ENCODE data around the gene TEC. TPM values are rescaled to one million over a fixed set of nuclear protein-coding genes. Genes with fewer than 3 reads are reported as not detected.

TEC gene
- total and polyA plus RNA-seq, 2 donors from 2014 or later = 1.1 to 5.9 TPM

- no peak for TF ChIP-seq CTCF (IDR thresholded peaks at IDR 0.05; ENCODE audit: borderline replicate concordance, extremely low read depth, insufficient read depth)
- Histone ChIP-seq H3K36me3 (ENCODE audit: control insufficient read depth in 2 of 3, insufficient read depth in 3 of 3, low read length in 3 of 3) (no peaks in the 10 kb centered on the region), H3K27ac (ENCODE audit: low read depth in 2 of 2, low read length in 2 of 2) (no peak overlapping the region), H3K27me3 (ENCODE audit: control insufficient read depth, insufficient read depth, low read length) (no peaks in the 10 kb centered on the region), H3K4me3 (ENCODE audit: low read length in 3 of 3) (no peak overlapping the region), H3K9me3 (ENCODE audit: control insufficient read depth in 2 of 3, insufficient read depth in 1 of 3, low read length in 3 of 3) (no peaks in the 10 kb centered on the region), H3K4me1 (ENCODE audit: control insufficient read depth in 2 of 3, insufficient read depth in 2 of 3, low read depth in 1 of 3, low read length in 3 of 3) (peaks cover 0 to 4% (median 0%) of the 10 kb centered on the region in 3 donors), H3K9ac (ENCODE audit: low read length in 3 of 3) (no peak overlapping the region)
- DNase-seq = no peak
- no peak for FAIRE-seq
- intact Hi-C loops (cut with DNase I) = no loop called here
Observed at GRCh38 chr4:48191758-48192157, 77.9 kb downstream of the TEC start.

DNA sequence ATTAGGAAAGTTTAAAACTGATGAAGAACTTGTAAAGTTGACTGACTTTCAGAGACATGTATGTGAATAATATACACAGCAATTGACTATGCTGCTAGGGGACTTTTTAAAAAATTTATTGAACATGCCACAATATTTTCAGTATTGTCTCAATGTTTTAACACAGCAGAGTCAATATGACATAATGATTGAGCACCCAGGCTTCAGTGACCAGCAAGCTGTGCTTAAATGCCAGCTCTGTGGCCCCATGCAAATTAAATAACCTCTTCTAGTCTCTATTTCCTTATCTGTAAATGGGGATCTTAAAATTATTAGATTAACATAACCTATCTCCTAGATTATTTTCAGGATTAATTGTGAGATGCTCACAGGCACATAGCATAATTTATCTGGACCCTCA, 78.8 kb downstream of the TEC start:
- DNase-seq (no peak), FAIRE-seq (no peak)
- Histone ChIP-seq H3K27me3 (ENCODE audit: control insufficient read depth, insufficient read depth, low read length) (no peaks in the 10 kb centered on the region), H3K27ac (ENCODE audit: low read depth in 2 of 2, low read length in 2 of 2) (no peak overlapping the region), H3K36me3 (ENCODE audit: control insufficient read depth in 2 of 3, insufficient read depth in 3 of 3, low read length in 3 of 3) (no peaks in the 10 kb centered on the region), H3K4me1 (ENCODE audit: control insufficient read depth in 2 of 3, insufficient read depth in 2 of 3, low read depth in 1 of 3, low read length in 3 of 3) (peaks cover 0 to 2% (median 0%) of the 10 kb centered on the region in 3 donors), H3K9me3 (ENCODE audit: control insufficient read depth in 2 of 3, insufficient read depth in 1 of 3, low read length in 3 of 3) (no peaks in the 10 kb centered on the region), H3K9ac (ENCODE audit: low read length in 3 of 3) (no peak overlapping the region), H3K4me3 (ENCODE audit: low read length in 3 of 3) (no peak overlapping the region)
- intact Hi-C loops (cut with DNase I) = no loop called here
- no peak for TF ChIP-seq CTCF (IDR thresholded peaks at IDR 0.05; ENCODE audit: borderline replicate concordance, extremely low read depth, insufficient read depth)

- H3K27ac ChIP-seq (ENCODE audit: low read depth in 2 of 2, low read length in 2 of 2) = no peak overlapping the region
- TF ChIP-seq CTCF (IDR thresholded peaks at IDR 0.05; ENCODE audit: borderline replicate concordance, extremely low read depth, insufficient read depth) = no peak
- intact Hi-C loops (cut with DNase I) = no loop called here
Observed at GRCh38 chr4:48189731-48190130, 79.9 kb downstream of the TEC start.

GRCh38 chr4:48188390-48188789, 81.2 kb downstream of the TEC start:
- H3K4me3 ChIP-seq (ENCODE audit: low read length in 3 of 3) = no peak overlapping the region
- no peak for TF ChIP-seq CTCF (IDR thresholded peaks at IDR 0.05; ENCODE audit: borderline replicate concordance, extremely low read depth, insufficient read depth)
- H3K27me3 ChIP-seq (ENCODE audit: control insufficient read depth, insufficient read depth, low read length) = no peaks in the 10 kb centered on the region
- H3K4me1 ChIP-seq (ENCODE audit: control insufficient read depth in 2 of 3, insufficient read depth in 2 of 3, low read depth in 1 of 3, low read length in 3 of 3) = no peaks in the 10 kb centered on the region
- intact Hi-C loops (cut with DNase I) = no loop called here
- H3K9me3 ChIP-seq (ENCODE audit: control insufficient read depth in 2 of 3, insufficient read depth in 1 of 3, low read length in 3 of 3) = no peaks in the 10 kb centered on the region
- no peaks in the 10 kb centered on the region for H3K36me3 ChIP-seq (ENCODE audit: control insufficient read depth in 2 of 3, insufficient read depth in 3 of 3, low read length in 3 of 3)
- no peak overlapping the region for H3K27ac ChIP-seq (ENCODE audit: low read depth in 2 of 2, low read length in 2 of 2)
- FAIRE-seq = no peak
- no peak overlapping the region for H3K9ac ChIP-seq (ENCODE audit: low read length in 3 of 3)
- no peak for DNase-seq

More at GRCh38 chr4:48189731-48190130, 79.9 kb downstream of the TEC start:
- Histone ChIP-seq H3K36me3 (ENCODE audit: control insufficient read depth in 2 of 3, insufficient read depth in 3 of 3, low read length in 3 of 3) (no peaks in the 10 kb centered on the region), H3K27me3 (ENCODE audit: control insufficient read depth, insufficient read depth, low read length) (no peaks in the 10 kb centered on the region), H3K9me3 (ENCODE audit: control insufficient read depth in 2 of 3, insufficient read depth in 1 of 3, low read length in 3 of 3) (no peaks in the 10 kb centered on the region), H3K4me3 (ENCODE audit: low read length in 3 of 3) (no peak overlapping the region), H3K4me1 (ENCODE audit: control insufficient read depth in 2 of 3, insufficient read depth in 2 of 3, low read depth in 1 of 3, low read length in 3 of 3) (no peaks in the 10 kb centered on the region), H3K9ac (ENCODE audit: low read length in 3 of 3) (no peak overlapping the region)
- no peak for DNase-seq
- FAIRE-seq = no peak
